Stimulated activated CD8-positive, alpha-beta memory T cell treated with anti-CD3 and anti-CD28 coated beads, Interleukin-15, amount 100 ng/mL, for 48 hours (primary cell): ENCODE results near the gene SORCS2.
A peak's percentile ranks its signal among the peaks of the same experiment; 100 is the strongest.

Source experiments
- DNase-seq, 2 donors: peaks; one replicate each; pipeline ENCODE4 v3.0.0-alpha.2; 2020; ENCODE audit warnings: low read depth in 2 of 2

Gene SORCS2

GRCh38 chr4:7746351-7747061 lies 554.2 kb downstream of the SORCS2 start:
- DNase-seq = no peak

DNA sequence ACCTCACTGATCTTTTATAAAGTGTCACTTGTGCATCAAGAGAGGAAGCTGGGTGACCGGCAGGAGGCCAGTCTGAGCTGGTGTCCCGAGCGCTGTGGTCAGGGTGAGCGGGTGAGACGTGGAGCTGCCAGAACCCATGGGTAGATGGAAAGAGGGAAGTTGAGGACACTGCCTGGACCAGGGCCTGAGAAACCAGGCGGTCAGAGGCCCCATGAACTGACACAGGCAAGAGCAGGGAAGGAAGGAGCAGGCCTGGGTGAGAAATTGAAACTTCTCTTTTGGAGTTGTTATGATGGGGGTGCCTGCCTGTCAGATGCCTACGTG lies 554.7 kb downstream of the SORCS2 start:
- DNase-seq = no peak

GRCh38 chr4:7747566-7747965 lies 555.2 kb downstream of the SORCS2 start:
- DNase-seq = no peak

DNA sequence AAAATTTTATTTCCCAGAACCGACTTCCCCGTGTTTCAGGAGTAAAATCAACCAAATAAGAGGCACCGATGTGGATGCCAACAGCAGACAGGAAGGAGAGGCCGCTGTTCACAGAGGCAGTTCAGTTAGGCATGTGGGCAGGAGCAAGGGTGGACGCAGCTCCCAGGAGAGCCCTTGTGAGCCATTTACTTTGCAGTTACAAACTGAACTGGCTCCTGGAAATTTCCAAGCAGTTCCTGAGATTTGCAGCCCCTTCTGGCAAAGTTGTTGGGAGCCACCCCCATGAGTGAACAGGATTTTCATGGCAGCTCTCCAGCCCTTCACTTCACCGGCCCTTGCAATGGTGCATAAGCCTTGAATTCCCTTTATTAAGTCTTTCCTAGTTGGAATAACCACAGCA lies 558.2 kb downstream of the SORCS2 start:
- DNase-seq = no peak

- DNase-seq = no peak
These were observed 558.6 kb downstream of the SORCS2 start for GRCh38 chr4:7750972-7751371.

DNA sequence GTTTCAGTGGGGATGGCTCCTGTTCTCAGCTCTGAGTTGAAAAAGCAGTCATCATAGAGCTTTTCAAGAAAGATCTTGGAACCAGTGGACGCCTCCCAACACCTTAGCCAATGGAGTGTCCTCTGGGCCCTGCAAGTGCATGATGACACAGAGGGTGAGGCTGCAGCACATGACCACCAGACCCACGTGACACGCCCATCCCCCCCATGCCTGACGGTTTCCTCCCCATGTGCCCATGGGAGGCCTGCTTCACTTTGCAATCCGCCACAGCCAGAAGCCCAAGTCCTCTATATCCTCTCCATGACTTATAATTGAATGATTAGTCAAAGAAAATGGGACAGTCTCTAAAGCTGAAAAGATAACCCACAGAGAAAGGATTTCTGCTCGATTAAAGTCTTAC lies 560.3 kb downstream of the SORCS2 start:
- DNase-seq = no peak

- DNase-seq = no peak
These were observed 560.9 kb downstream of the SORCS2 start for GRCh38 chr4:7753271-7753670.

- no peak for DNase-seq
These were observed 561.7 kb downstream of the SORCS2 start for GRCh38 chr4:7753931-7754465.

- no peak for DNase-seq
These were observed 562.4 kb downstream of the SORCS2 start for GRCh38 chr4:7754565-7755262.

GRCh38 chr4:7755561-7755960 lies 563.2 kb downstream of the SORCS2 start:
- DNase-seq = no peak

DNA sequence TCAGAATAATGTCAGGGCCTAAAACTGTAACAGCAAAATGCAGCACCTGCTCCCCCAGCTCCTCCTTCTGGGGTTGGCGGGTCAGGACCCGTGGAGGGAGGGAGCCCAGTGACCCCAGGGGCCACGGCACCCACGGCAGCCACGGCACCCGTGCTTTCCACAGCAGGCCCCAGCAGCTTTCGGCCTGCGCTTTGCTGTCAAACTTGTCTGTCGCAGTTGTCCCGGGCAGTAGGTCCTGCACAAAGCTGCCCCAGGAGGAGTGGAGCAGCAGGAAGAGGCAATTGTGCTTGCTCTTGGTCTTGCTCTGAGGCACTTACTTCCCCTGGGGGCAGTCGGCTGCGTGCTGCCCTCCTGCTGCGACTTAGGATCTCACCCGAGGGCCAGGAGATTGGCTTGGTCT lies 563.7 kb downstream of the SORCS2 start:
- DNase-seq = no peak

DNA sequence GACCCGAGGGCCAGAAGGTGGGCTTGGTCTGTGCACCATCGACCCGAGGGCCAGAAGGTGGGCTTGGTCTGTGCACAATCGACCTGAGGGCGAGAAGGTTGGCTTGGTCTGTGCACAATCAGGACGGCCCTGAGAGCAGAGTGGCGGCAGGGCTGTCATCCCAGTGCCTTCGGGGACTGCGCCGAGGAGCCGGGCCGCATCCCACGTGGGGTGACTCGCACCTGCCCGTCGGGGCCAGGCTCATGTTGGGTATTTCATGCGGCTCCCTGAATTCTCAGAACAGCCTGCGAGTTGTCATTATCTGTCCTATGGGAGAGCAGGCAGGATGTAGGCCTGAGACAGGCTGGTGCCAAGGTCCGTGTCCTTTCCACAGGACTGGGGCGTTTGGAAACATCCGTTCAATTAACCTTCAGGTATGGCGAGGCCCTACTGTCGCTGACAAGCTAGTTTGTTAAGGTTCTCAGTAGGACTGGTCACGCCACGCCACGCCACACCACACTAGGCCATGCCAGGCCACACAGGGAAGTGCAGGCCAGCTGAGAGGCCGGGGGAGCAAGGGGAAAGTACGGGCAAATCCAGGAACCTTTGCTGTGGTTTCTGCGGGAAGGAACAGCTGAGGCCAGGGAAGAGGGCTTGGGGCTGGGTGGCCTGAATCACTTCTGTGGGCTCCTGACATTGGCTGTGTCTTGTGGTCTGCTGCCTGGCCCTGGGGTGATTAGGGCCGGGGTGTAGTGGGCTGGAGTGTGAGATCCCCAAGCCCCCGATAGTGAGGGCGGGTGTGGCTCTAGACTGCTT lies 564.4 kb downstream of the SORCS2 start:
- no peak for DNase-seq

DNA sequence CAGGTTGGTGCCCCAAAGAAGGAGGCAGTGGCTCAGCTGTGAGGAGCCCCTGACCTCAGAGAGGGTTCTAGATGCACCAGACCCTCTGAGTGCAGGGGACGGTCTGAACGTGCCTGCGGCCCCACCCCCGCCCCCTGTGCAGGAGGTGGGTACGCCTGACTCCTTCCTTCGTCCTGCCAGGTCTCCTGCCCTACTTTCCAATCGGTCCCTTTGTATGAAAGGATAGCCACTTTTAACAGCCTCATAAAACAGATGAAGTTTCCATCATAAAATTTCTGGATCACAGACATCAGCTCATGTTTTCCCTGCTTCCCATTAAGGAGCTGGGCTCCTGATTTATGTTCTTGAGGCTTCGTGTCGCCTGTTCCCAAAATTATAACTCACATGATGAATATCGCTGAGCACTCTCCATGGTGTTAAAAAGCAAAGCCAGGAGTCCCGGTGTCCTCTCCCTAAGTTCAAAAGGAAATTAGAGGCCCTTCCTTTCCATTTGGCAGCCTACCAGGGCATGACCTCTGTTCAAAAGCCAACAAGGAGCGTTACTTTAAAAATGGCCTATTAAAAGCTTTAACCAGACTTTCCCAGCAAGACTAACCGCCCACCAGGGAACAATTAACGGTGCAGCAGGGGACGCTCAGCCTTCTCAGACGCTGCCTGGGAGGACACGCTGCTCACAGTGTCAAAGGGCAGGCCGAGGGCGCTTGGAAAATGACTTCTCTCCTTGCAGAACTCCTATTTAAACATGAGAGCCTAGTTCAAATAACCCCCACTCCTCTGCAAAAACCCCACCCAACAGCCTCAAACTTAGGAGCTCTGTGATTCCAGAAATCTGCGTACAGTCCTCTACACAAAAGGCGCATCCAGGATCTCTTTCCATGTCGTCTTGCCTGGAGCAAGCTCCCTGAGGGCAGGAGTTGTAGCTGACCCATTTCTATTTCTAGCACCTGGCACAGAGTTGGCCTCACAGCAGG lies 565.4 kb downstream of the SORCS2 start:
- no peak for DNase-seq

DNA sequence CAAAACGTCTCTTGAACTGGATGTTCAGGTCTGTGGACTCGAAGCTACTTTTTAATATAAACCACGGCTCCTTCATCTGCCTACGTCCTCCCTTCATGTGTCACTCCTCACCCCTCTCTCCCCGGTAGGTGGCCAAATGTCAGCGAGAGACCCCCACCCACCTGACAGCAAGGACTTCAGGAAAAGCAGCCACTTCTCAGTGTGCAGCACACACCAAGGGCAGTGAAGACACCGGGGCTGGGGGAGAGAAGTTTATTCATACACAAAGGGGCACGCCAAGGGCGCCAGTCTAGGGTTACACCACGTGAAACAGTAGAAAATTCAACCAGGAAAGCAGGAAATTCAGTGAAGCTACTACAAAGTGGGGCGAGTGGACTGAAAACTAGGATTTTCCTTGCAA lies 566.1 kb downstream of the SORCS2 start:
- DNase-seq = no peak

DNA sequence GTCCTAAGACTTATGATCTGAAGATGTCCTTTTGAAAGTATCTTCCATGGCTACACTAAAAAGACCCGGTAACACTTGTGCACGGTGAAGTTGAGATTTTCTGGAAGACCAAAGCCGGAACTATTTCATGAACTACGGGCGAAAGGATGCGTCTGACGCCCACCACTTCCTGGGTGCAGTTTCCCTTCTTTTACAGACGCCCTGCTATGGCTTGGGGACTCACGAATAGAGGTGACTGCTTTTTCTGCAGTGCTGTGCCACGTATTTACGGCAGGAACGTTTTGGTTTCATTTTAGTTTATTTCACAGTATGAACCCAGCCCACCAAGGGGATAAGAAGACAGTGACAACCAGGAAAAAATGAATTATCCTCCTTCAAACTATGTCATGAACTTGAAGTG lies 566.9 kb downstream of the SORCS2 start:
- DNase-seq = peak; percentile 47

GRCh38 chr4:7759635-7760034 lies 567.3 kb downstream of the SORCS2 start:
- DNase-seq = no peak

- no peak for DNase-seq
These were observed 567.9 kb downstream of the SORCS2 start for GRCh38 chr4:7760228-7760627.

DNA sequence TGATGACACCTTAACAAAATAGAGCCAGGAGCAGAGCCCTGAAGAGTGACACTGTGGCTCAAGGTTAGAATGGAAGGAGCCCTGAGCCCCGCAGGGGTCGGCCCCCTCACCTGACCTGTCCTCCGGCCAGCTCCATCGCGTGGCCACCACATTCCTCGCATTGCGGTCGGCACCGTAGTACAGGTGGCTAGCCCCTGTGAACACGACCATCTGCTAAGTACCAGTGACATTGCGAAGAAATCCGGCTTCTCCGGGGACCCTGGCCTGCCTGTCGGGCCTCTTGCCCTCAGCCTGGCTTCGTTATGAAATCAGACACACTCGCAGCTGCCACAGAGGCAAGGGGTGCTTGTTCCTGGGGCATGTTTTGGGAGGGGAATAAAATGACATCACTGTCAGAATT lies 568.4 kb downstream of the SORCS2 start:
- no peak for DNase-seq

DNA sequence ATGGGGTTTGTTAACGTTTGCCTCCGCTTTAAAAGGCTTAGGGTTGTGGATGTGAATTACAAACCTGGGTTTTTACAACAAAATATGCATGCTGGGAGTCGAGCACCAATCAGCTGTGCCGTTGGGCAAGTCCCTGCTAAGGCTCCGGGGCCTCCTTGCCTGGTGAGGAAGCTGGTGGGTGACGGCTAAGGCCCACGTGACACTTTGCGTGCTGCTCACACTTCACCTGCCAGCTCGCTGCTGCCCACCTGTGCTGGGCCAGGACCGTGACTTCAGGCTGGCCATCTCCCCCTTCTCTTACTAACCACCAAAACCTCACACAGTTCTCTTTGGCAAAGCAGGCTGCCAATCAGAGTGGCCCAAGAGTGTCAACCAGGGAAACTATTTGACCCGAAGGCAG lies 569.0 kb downstream of the SORCS2 start:
- DNase-seq = no peak

GRCh38 chr4:7761720-7762119 lies 569.4 kb downstream of the SORCS2 start:
- DNase-seq = peak; percentile 18 to 26

GRCh38 chr4:7762376-7763030 lies 570.2 kb downstream of the SORCS2 start:
- DNase-seq = no peak
